GM10847 (cell line): ENCODE data around the gene MAML3.

Experiments
- POLR2A ChIP-seq: IDR thresholded peaks from 2 replicates; pipeline ENCODE4 v1.6.1; 2011; ENCODE audit not compliant: insufficient read length; ENCODE audit errors: extremely low read depth

The MAML3 gene

DNA sequence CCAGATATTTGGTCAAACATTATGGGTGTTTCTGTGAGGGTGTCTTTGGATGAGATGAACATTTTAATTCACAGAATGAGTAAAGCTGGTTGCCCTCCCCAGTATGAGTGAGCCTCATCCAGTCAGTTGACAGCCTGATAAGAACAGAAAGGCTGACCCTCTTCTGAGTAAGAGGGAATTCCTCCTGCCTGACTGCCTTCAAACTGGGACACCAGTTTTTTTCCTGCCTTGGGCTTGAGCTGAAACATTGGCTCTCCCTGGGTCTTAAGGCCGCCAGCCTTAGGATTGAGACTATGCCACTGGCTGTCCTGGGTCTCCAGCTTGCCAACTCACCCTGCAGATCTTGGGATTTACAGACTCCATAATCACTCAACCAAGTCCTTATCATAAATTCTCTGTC is 14.5 kb upstream of the MAML3 start:
- no peak for TF ChIP-seq POLR2A

DNA sequence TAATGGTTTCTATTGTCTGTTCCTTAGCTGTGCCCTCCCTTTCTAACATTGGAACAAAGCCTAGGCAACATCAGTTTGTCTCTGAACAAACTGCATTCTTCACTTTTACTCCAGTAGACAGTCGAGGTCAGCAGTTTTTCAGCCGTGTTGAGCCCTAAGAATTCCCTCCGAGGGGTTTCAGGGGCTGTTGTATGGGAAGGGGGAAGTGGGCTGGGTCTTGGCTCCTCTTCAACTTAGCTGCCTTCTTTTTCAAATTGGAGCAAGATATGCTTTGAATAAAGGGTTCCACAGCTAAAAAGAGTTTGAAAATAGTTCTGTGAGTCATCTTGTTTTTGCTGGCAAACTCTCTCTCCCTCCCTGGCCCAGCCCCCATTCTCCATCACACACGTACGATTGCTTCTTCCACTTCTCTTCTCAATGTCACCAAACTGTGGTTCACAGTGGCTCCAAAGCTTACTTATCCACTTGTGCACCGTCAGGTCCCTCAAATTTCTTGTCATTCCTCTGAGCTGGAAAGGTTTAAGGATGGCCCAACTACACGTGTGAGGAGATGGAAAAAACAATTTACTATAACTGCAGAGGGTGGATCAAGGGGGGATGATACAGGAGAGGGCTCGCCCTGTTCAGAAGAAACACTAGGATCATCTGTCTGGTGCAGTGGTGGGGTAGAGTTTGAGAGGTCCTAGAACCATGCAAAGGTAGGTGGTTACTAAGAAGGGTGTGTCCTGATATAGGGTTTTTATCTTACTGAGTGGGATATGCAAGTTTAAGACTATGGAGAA is 9.2 kb upstream of the MAML3 start:
- TF ChIP-seq POLR2A = no peak

DNA sequence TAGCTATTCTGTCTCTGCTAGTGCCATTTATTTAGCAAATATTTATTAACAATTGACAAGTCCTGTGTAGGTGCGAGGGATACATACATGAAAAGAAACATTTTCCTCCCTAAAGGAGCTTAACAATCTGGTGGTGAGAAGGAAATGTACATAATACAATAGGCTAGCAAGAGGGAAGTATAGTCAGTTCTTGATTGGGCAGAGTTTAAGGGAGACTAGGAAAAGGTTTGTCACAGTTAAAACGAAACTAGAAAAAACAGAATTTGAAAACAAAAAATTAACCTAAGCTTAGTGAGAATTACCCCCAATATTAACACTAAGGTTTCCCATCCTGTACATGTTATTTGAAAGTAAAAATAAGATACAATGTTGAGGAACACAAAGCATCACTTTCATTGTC is 8.6 kb upstream of the MAML3 start:
- no peak for TF ChIP-seq POLR2A

DNA sequence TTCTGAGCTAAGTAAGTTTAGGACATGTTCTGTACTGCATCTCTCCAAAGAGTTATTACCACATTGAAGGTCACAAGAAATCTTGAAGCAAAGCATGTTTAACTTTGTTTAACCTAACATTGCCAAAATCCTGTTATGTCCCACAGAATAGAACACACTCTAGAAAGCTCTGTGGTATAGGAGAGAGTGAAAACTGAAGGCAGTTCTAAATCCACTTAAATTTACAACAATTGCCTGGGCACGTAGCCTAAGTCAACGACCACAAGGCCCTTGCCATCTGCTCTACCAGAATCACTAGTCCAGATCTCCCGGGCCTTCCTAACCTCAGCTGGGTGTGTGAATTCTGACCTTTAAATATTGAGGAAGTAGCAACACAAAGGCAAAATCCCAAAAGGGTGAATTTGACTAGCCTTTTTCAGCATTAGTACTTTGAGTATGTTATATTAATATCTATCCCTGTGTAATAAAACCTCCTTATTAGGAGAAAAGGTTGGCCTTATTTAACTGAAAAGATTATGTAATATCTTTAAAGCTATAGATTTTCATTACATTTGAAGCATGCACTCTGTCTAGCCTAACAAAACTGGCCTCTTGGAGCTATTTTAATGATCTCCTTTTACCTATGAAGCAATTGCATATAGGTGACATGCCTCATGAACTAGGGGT is 4.5 kb upstream of the MAML3 start:
- no peak for TF ChIP-seq POLR2A

DNA sequence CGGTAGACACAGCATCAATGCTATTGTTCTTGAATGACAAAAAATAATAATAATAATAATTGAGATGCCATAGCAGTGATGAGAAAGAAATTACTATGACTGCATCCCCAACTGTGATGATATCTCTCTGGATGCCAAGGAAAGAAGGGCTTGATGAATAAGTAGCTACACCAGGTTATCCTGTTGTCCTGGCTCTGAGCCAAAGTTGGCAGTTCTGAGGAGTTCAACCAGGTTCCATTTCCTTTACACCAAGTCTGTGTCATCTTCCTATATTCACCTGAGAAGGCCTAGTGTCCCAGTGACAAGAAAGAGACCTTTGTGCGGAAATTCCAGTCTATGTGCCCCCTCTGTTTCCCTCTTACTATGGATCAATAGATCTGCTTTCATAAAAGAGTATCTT is 3.4 kb upstream of the MAML3 start:
- no peak for TF ChIP-seq POLR2A

DNA sequence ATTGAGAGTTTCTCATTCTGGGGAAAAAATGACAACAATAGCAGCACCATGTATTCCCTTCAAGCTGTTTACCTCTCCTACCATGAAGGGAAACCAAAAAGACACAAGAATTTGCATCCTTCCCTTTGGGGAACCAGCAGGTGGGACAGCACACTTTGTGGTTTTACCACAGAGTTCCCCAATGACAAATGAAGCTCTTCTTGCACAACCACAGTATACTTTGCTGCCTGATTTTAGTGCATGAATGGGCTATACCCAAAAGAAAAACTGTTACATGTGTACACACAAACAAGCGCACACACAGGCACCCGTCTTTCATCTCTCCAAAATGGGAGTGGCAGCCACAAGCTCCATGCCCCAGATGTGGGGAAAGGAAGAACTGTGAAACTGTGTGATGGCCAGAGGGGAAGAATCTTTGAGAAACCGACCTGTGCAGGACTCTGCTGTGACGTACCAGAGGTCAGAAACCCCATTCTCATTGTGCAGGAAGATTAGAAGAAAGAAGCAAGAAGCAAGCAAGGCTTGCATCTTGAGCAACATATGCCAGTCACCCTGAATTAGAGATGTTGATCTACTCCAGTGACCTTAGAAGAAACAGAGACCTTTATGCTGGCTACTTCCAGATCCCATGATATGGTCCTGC is 2.7 kb upstream of the MAML3 start:
- no peak for TF ChIP-seq POLR2A

DNA sequence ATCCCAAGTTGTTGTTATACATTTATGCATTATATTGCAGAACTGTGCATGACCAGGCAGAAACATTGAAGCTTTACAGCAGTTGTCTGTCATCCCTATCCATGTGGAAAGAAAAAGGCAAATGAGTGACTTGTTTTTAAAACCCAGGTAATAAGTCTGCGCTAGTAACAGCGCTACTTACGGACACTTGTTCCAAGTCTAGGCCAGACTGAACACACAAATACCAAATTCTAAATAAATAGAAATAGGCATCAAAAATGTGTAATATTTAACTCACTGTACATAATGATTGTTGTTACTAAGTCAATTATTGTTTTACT is 548 bp upstream of the MAML3 start:
- no peak for TF ChIP-seq POLR2A

DNA sequence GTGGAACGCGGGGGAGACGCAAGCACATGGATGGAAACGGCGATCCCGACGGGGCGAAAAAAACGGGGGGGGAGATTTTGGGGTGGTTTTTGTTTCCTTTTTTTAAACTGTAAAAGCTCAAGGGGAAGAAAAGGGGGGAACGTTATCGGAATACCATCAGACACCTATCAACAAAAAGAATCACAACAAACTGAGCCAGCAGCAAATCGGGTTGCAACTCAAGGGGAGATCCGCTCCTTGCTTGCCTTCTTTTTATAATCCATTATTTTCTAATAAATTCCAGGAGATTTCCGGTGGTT is 616 bp downstream of the MAML3 start:
- no peak for TF ChIP-seq POLR2A

DNA sequence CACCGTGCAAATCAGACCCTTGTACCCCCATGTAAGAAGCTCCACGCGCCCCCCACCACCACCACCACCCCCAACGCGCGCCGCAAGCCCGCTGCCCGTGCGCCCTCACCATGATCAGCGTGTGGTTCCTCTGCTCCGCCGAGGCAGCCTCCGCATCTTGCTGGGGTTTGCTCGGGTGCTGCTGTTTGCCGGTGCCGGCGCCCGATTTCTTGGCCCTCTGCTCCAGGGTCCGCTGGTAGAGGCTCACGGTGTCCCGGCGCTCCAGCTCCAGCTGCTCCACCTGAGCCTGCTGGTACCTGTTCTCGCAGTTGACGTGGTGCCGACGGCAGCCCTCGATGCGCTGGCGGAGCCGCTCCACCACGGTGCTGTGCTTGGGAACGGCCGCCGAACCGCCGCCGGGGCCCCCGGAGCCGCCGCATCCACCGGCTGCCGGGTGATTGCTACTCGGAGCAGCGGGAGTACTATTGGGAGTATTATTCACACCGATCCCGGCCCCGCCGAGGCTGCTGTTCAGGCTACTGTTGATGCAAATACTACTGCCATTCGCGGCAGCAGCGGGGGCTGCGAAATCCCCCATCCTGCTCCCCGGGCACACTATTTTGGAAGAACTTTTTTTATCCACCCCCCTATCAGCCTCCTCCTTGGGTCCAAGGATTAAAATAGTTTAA is 1.1 kb downstream of the MAML3 start:
- TF ChIP-seq POLR2A = no peak

DNA sequence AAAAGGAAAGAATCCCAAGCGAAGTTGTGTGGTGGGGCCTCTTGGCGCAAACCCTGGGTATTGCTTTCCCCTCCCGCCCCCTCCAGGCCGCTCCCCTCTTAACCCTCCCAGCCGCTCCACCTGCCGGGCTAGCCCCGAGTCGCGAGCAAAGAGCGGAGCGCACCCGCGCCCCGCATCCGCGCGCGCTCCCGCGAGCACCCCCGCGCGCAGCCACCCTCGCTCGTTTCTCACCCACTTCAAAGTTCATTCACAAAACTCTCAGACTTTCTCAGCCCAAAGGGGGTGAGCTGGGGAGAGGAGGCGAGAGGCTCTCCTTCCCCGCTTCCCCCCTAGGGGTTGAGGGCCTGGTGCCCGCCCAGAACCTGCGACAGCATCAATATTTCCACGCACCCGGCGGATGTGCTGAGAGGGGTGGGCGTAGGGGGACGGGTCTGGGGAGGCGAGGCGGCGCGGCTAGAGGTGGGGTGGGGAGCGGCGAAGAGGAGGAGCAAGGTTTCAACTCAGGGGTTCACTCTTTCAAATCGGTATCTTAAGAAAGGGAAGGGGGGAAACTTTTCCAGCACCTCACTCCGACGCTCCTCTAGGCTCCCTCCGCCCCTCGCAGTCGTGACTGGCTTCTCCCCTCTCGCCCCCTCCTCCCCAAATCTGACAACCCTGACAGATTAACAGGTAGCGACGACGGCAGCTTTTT is 1.8 kb downstream of the MAML3 start:
- no peak for TF ChIP-seq POLR2A

DNA sequence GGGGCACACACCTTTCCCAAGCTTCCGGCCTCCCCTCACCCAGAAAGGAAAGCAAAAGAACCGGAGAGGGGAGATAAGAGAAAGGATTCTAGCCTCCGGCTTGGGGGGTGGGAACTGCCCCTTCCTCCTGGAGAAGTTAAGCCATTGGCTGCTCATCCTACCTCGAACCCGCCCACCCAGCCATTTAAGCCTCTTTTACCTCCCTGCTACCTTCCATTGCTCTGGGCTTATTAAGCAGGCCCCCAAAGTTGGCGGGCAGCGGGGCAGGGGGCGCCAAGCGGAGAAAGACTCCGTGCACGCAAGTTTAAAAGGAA is 2.3 kb downstream of the MAML3 start:
- no peak for TF ChIP-seq POLR2A

DNA sequence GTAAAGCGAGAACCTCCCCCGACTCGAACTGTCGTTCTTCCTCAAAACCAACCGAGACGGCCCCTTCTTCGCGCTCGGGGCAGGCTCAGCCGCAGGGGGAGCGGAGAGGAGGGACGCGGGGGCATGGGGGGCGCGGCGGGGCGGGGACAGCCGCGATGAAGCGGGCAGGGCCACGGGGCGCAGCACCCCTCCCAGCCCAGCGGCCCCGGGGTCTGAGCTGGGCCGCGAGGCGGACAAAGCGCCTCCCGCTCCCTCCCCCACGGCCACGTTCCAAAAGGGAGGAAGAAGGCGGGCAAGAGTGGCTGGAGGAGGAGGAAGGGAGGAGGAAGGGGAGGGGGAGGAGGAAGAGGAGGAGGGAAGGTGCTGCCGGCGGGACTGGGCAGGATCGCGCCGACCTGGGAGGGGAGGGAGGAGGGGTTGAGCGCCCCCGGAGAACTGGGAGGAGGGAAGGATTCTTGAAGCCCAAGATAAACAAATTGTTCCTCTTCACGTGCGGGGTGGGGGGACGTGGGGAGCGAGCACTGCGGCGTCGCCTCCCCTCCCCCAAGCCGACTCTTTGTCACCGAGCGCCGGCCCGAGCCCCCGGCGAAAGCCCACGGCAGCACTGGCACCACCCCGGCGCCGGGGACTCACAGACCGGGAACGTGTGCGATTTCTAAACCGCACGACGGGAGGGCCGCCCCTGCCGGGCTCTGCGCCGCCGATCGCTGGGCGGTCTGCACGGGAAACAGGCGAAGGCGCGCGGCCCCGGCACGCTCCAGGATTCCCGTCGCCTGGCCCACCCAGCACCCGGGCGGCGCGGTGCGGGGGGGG is 2.9 kb downstream of the MAML3 start:
- no peak for TF ChIP-seq POLR2A

DNA sequence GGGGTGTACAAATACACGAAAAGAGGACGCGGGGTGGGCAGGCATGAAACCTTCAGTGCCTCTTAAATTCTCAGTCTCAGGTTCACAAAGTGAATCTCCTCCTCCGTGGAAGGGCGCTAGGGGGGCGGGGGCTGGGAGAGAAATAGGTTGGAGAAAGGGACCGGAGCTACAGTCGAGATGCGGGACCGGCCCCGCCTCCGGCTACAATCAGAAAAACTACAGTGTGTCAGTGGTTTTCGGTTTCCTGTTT is 3.4 kb downstream of the MAML3 start:
- TF ChIP-seq POLR2A = no peak

DNA sequence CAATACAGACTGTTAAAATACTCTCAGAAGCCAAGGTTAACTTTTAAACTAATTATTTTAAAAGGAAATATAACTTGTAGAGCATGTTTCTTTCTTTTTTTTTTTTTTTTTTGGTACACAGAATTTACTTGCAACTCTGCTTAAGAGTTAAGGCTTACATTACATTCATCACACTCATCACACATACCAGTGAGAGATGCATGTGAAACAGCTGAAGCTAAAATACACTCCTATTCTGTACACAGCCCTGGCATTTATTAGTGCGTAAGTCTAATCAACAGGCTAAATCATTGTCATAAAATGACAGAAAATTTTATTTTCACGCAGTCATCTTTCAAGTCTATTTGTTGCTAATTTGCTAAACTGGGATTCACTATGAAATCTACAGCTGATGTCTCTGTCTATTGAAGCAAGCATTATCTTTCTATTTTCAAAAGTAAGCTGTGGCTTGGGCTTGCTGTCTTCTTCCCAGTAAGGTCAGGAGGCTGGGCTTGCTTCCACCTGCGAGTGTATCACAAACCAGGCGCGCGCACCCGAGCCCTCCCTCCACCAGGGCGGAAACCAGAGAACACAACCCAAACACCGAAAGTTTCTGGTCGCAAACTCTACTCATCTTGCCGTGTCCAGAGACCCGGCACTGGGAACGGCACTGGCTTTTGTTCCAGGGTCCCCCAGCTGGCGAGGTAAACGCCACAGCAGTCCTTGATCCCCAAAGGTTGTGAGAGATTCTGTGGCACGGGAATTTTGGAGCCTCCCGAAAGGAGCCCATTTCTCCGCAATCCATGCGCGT is 3.9 kb downstream of the MAML3 start:
- TF ChIP-seq POLR2A = no peak

DNA sequence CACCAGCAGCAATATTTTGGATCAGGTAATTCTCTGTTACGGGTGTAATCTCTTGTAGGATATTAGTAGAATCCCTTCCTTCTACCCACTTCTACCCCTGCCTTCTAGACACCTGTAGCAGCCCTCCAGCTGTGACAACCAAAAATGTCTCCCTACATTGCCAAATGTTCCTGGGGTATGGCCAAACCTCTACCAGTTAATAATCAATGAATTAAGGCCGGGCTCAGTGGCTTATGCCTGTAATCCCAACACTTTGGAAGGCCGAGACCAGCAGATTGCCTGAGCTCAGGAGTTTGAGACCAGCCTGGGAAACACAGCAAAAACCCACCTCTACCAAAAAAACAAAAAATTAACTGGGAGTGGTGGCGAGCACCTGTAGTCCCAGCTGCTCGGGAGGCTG is 9.9 kb downstream of the MAML3 start:
- no peak for TF ChIP-seq POLR2A

DNA sequence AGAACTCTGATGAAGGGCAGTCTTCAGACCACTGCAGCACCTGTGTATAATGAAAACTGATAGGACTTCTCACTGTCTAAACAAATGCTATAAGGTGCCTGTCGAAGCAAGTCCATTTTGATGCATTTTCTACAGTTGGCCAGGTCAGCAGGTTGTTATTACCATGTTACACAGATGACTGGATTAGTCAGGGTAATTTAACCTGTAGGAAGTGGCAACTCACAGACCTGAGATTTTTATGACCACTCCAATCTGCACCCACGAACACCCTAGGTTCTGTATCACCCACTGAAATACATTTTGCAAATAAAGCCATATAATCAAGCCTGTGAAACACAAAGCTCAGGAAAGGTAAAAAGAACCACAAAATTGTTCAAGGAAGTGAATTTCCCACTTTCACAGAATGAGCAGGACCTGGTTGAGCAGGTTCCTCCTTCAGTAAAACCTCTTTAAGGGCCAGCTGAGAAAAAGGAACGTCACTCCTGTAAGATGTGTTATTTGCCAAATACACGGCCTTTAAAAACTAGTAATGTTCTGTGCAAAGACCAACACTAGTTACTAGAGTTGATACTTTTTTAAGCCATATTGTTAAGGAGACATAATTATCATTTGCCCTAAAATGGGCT is 12.7 kb downstream of the MAML3 start:
- no peak for TF ChIP-seq POLR2A
